ENCODE data around the gene KCNK3. TPM values are rescaled to one million over a fixed set of nuclear protein-coding genes. Genes with fewer than 3 reads are reported as not detected.

Gene KCNK3
- total RNA-seq, 2 experiments from 2014 or later, result not detected

DNA sequence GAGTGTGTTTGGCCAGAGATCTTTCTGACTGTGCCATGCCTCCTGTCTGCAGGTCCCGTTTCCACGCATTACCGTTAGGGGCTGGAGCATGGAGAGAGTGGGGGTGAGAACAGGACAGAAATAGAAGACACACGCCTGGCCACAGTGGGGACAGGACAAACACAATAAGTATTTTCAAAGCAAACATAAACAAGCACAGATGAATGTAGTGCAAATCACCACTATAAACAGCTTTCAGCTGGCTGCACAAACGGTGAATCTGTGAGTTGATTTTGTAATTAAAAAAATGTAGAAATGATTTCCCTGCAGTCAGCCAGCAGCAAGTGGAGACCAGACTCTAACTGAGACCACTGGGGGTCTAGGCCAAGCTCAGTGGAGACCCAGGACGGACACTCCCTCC lies 6.8 kb downstream of the KCNK3 start:
- Mint-ChIP-seq H3K27me3 (peaks cover 34% of the 10 kb centered on the region), H3K4me1 (ENCODE audit: low read depth) (no peaks in the 10 kb centered on the region), H3K36me3 (no peaks in the 10 kb centered on the region), H3K27ac (no peak overlapping the region), H3K4me3 (no peak overlapping the region), H3K9me3 (no peaks in the 10 kb centered on the region)
- ChIA-PET CTCF (no interaction called here), POLR2A (no interaction called here)
- intact Hi-C loops (cut with micrococcal nuclease), result no loop called here
- DNase-seq, result no peak

GRCh38 chr2:26700078-26700477 lies 7.6 kb downstream of the KCNK3 start:
- no peaks in the 10 kb centered on the region for H3K4me1 Mint-ChIP-seq (ENCODE audit: low read depth)
- H3K9me3 Mint-ChIP-seq, result no peaks in the 10 kb centered on the region
- intact Hi-C loops (cut with micrococcal nuclease), result no loop called here
- peaks cover 28% of the 10 kb centered on the region for H3K27me3 Mint-ChIP-seq
- ChIA-PET CTCF (no interaction called here), POLR2A (no interaction called here)
- no peak overlapping the region for H3K4me3 Mint-ChIP-seq
- no peak overlapping the region for H3K27ac Mint-ChIP-seq
- no peak for DNase-seq
- no peaks in the 10 kb centered on the region for H3K36me3 Mint-ChIP-seq

DNA sequence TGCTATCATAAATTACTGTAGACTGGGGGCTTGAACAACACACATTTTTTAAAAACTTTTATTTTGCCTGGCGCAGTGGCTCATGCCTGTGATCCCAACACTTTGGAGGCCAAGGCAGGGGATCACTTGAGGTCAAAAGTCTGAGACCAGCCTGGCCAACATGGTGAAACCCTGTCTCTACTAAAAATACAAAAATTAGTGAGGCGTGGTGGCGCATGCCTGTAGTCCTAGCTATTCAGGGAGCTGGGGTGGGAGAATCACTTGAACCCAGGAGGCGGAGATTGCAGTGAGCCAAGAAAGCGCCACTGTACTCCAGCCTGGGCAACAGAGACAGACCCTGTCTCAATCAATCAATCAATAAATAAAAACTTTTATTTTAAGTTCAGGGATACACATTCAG lies 9.1 kb downstream of the KCNK3 start:
- POLR2A ChIA-PET, result no interaction called here

GRCh38 chr2:26702025-26702424 lies 9.5 kb downstream of the KCNK3 start:
- POLR2A ChIA-PET, result no interaction called here
- no peaks in the 10 kb centered on the region for H3K9me3 Mint-ChIP-seq
- CTCF ChIA-PET, result no interaction called here
- no peaks in the 10 kb centered on the region for H3K36me3 Mint-ChIP-seq
- H3K4me1 Mint-ChIP-seq (ENCODE audit: low read depth), result no peaks in the 10 kb centered on the region
- H3K27me3 Mint-ChIP-seq, result peaks cover 23% of the 10 kb centered on the region
- no peak overlapping the region for H3K4me3 Mint-ChIP-seq
- intact Hi-C loops (cut with micrococcal nuclease), result no loop called here
- H3K27ac Mint-ChIP-seq, result no peak overlapping the region
- DNase-seq, result no peak

More for the DNA sequence above, 9.1 kb downstream of the KCNK3 start:
- CTCF ChIA-PET, result no interaction called here
- Mint-ChIP-seq H3K27me3 (peaks cover 25% of the 10 kb centered on the region), H3K36me3 (no peaks in the 10 kb centered on the region), H3K27ac (no peak overlapping the region), H3K4me3 (no peak overlapping the region), H3K9me3 (no peaks in the 10 kb centered on the region), H3K4me1 (ENCODE audit: low read depth) (no peaks in the 10 kb centered on the region)
- intact Hi-C loops (cut with micrococcal nuclease), result no loop called here
- DNase-seq, result no peak

DNA sequence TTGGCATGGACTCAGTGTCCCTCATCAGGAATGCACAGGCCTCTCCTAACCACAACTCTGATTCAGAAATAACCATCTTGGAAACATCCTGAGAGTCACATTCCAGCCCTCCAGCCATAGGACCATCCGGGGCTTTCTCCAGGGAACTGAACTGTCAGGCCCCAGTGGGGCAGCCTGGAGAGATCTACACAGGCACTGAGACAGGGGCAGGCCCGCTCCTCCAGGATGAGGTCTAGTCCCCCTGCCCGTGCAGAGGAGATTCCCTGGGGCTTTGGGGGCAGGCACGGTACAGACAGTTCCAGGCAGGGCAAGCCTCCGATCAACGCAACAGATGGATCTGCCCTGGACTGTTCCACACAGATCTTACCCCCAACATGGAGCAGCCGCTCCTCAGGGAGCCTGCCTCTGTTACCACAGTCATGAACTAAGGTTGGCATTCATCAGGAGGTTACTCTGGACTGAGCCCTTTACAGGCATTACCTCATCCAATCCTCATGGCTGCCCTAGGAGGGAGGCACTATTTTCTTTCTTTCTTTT lies 12.0 kb downstream of the KCNK3 start:
- CTCF ChIA-PET, result interaction anchor here (0.9 kb wide), 1 partner anchor 19 kb away, joined by 4 read pairs; no protein-coding TSS in a partner anchor
- Mint-ChIP-seq H3K9me3 (no peaks in the 10 kb centered on the region), H3K4me1 (ENCODE audit: low read depth) (no peaks in the 10 kb centered on the region), H3K4me3 (no peak overlapping the region), H3K36me3 (no peaks in the 10 kb centered on the region), H3K27ac (no peak overlapping the region), H3K27me3 (peaks cover 14% of the 10 kb centered on the region)
- POLR2A ChIA-PET, result no interaction called here
- intact Hi-C loops (cut with micrococcal nuclease), result no loop called here
- DNase-seq, result no peak

GRCh38 chr2:26705126-26705525 lies 12.6 kb downstream of the KCNK3 start:
- no peak overlapping the region for H3K27ac Mint-ChIP-seq
- no peaks in the 10 kb centered on the region for H3K9me3 Mint-ChIP-seq
- H3K36me3 Mint-ChIP-seq, result no peaks in the 10 kb centered on the region
- no peak overlapping the region for H3K4me3 Mint-ChIP-seq
- ChIA-PET POLR2A (no interaction called here), CTCF (interaction anchor here (0.9 kb wide), 1 partner anchor 20 kb away, joined by 4 read pairs; no protein-coding TSS in a partner anchor)
- intact Hi-C loops (cut with micrococcal nuclease), result no loop called here
- H3K4me1 Mint-ChIP-seq (ENCODE audit: low read depth), result no peaks in the 10 kb centered on the region
- H3K27me3 Mint-ChIP-seq, result peaks cover 14% of the 10 kb centered on the region
- DNase-seq, result no peak

- Mint-ChIP-seq H3K4me1 (ENCODE audit: low read depth) (no peaks in the 10 kb centered on the region), H3K27me3 (peaks cover 11% of the 10 kb centered on the region), H3K36me3 (no peaks in the 10 kb centered on the region), H3K27ac (no peak overlapping the region), H3K9me3 (no peaks in the 10 kb centered on the region), H3K4me3 (no peak overlapping the region)
- CTCF ChIA-PET, result no interaction called here
- POLR2A ChIA-PET, result no interaction called here
- no peak for DNase-seq
- intact Hi-C loops (cut with micrococcal nuclease), result no loop called here
Observed at GRCh38 chr2:26706093-26706492, 13.6 kb downstream of the KCNK3 start.

DNA sequence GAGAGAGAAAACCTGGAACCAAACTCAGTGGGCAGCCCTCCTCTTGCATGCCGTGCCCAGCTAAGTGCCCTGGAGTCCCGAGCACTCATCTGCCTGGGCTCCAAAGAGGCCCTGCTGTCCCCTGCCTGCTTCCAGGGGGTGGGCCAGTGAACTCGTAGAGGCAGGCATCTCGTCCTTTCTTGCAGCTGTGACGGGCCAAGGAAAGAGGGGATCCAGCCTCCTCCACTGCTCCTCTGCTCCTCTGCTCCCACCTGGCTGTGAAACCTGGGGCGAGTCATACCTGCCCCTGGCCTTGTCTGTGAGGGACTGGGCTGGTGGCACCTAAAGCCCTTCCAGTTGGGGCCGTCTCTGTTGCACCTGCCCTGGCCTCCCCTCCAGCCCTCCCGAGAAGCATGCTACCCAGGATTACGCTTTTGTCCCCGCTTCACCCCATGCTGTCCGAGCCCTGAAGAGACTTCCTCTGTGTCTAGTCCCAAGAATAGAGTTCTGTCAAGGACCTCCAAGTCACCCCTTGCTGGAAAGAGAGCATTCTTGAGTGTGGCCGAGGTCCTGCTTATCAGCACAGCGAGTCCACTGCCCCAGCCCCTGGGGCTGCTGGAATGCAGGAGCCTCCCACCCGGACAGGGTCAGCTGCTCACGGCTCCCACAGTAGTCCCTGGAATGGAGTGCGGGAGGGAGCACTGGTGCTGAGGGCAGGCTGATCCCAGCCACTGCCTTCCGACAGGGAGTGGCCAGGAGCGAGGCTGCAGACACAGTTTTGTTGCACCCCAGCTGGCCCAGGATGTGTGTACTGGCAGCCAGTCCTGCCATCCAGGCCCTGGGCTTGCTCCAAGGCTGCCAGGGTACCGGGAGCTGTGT lies 14.3 kb downstream of the KCNK3 start:
- ChIA-PET POLR2A (no interaction called here), CTCF (no interaction called here)
- Mint-ChIP-seq H3K36me3 (no peaks in the 10 kb centered on the region), H3K4me3 (no peak overlapping the region), H3K9me3 (no peaks in the 10 kb centered on the region), H3K27ac (no peak overlapping the region), H3K4me1 (ENCODE audit: low read depth) (no peaks in the 10 kb centered on the region), H3K27me3 (peaks cover 12% of the 10 kb centered on the region)
- DNase-seq, result no peak
- intact Hi-C loops (cut with micrococcal nuclease), result no loop called here

- H3K9me3 Mint-ChIP-seq, result no peaks in the 10 kb centered on the region
- ChIA-PET CTCF (no interaction called here), POLR2A (no interaction called here)
- intact Hi-C loops (cut with micrococcal nuclease), result no loop called here
- peaks cover 12% of the 10 kb centered on the region for H3K27me3 Mint-ChIP-seq
- no peaks in the 10 kb centered on the region for H3K4me1 Mint-ChIP-seq (ENCODE audit: low read depth)
- H3K4me3 Mint-ChIP-seq, result no peak overlapping the region
- no peaks in the 10 kb centered on the region for H3K36me3 Mint-ChIP-seq
- DNase-seq, result no peak
- no peak overlapping the region for H3K27ac Mint-ChIP-seq
Observed at GRCh38 chr2:26707747-26708146, 15.2 kb downstream of the KCNK3 start.

DNA sequence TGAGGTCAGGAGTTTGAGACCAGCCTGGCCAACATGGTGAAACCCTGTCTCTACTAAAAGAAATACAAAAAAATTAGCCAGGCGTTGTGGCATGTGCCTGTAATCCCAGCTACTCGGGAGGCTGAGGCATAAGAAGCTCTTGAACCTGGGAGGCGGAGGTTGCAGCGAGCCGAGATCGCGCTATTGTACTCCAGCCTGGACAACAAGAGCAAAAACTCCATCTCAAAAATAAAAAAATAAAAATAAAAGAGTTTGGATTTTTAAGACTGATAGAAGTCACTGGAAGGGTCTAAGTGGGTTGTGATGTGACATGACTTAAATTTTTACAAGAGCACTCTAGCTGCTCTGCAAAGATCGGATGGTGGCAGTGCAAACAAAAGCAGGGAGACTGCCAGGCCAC lies 15.9 kb downstream of the KCNK3 start:
- H3K36me3 Mint-ChIP-seq, result no peaks in the 10 kb centered on the region
- peaks cover 12% of the 10 kb centered on the region for H3K27me3 Mint-ChIP-seq
- no peak for DNase-seq
- H3K4me1 Mint-ChIP-seq (ENCODE audit: low read depth), result no peaks in the 10 kb centered on the region
- no peaks in the 10 kb centered on the region for H3K9me3 Mint-ChIP-seq
- CTCF ChIA-PET, result interaction anchor here (0.6 to 1.1 kb wide), 2 partner anchors 37 to 331 kb away, joined by 3 to 6 read pairs; no protein-coding TSS in a partner anchor
- no peak overlapping the region for H3K27ac Mint-ChIP-seq
- POLR2A ChIA-PET, result no interaction called here
- intact Hi-C loops (cut with micrococcal nuclease), result no loop called here
- H3K4me3 Mint-ChIP-seq, result no peak overlapping the region

GRCh38 chr2:26709323-26710110 lies 17.0 kb downstream of the KCNK3 start:
- H3K36me3 Mint-ChIP-seq, result no peaks in the 10 kb centered on the region
- peaks cover 9% of the 10 kb centered on the region for H3K27me3 Mint-ChIP-seq
- intact Hi-C loops (cut with micrococcal nuclease), result no loop called here
- POLR2A ChIA-PET, result no interaction called here
- DNase-seq, result no peak
- H3K9me3 Mint-ChIP-seq, result no peaks in the 10 kb centered on the region
- H3K4me1 Mint-ChIP-seq (ENCODE audit: low read depth), result no peaks in the 10 kb centered on the region
- no peak overlapping the region for H3K4me3 Mint-ChIP-seq
- CTCF ChIA-PET, result interaction anchor here (1.1 kb wide), 1 partner anchor 36 kb away, joined by 6 read pairs; no protein-coding TSS in a partner anchor
- no peak overlapping the region for H3K27ac Mint-ChIP-seq

DNA sequence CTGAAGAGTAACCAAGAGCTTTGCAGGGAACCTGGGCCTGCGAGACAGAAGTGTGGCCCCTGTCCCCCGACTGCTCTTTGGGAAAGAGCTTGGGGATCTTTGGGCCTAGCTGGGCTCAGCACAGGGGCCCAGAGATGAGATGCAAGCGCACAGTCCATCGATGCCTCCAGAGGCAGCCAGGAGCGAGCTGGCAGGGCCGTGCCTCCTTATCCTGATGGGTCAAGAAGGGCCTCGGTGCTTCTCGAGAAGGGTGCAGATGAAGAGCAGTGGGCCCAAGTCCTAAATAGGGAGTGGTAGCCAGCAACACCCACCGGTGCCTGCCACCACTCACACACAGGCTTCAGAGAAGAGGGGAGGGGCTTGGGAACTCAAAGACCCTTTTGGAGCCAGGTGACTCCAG lies 17.6 kb downstream of the KCNK3 start:
- intact Hi-C loops (cut with micrococcal nuclease), result no loop called here
- H3K4me1 Mint-ChIP-seq (ENCODE audit: low read depth), result no peaks in the 10 kb centered on the region
- no peak overlapping the region for H3K27ac Mint-ChIP-seq
- H3K9me3 Mint-ChIP-seq, result no peaks in the 10 kb centered on the region
- DNase-seq, result no peak
- POLR2A ChIA-PET, result no interaction called here
- H3K27me3 Mint-ChIP-seq, result peaks cover 8% of the 10 kb centered on the region
- no peak overlapping the region for H3K4me3 Mint-ChIP-seq
- H3K36me3 Mint-ChIP-seq, result no peaks in the 10 kb centered on the region
- CTCF ChIA-PET, result no interaction called here
